ENCODE measurements around the gene SPTBN4. TPM values are rescaled to one million over a fixed set of nuclear protein-coding genes. Genes with fewer than 3 reads are reported as not detected.
A peak's percentile ranks its signal among the peaks of the same experiment; 100 is the strongest.

The SPTBN4 gene
- total and polyA plus RNA-seq, 2 experiments from 2014 or later, result 0.32 to 5.5 TPM

GRCh38 chr19:40465557-40466218 lies 1.1 kb upstream of the SPTBN4 start, which contains the start of gene BLVRB:
Gene BLVRB (minus strand): TSS chr19:40465745. CDS start chr19:40465688, 57 bp downstream.
- Histone ChIP-seq H3K27ac (no peak within 1 kb of the TSS), H3K36me3 (no peaks in the 10 kb centered on the region)

GRCh38 chr19:40466219-40466984 lies 399 bp upstream of the SPTBN4 start:
- H3K27ac ChIP-seq, result no peak overlapping the region
- H3K36me3 ChIP-seq, result no peaks in the 10 kb centered on the region
- no peak for DNase-seq (ENCODE audit: low read depth in 1 of 2, low spot score in 1 of 2)
- peaks cover 5% of the 10 kb centered on the region for H3K4me1 ChIP-seq (ENCODE audit: low read depth)
- no peak for TF ChIP-seq CTCF (IDR thresholded peaks at IDR 0.05; ENCODE audit: low read depth, low read length)
- H3K27me3 ChIP-seq, result peaks cover 34% of the 10 kb centered on the region
- peak overlapping the region; percentile 19 for H3K4me3 ChIP-seq
- H3K9me3 ChIP-seq (ENCODE audit: low read depth), result no peaks in the 10 kb centered on the region

More at GRCh38 chr19:40465557-40466218, 1.1 kb upstream of the SPTBN4 start, which contains the start of gene BLVRB:
- H3K4me3 ChIP-seq, result peak within 1 kb of the TSS; percentile 53
- peak; percentile 99 to 100 for DNase-seq (ENCODE audit: low read depth in 1 of 2, low spot score in 1 of 2)
- H3K4me1 ChIP-seq (ENCODE audit: low read depth), result peaks cover 5% of the 10 kb centered on the region
- peaks cover 34% of the 10 kb centered on the region for H3K27me3 ChIP-seq
- no peak for TF ChIP-seq CTCF (IDR thresholded peaks at IDR 0.05; ENCODE audit: low read depth, low read length)
- H3K9me3 ChIP-seq (ENCODE audit: low read depth), result no peaks in the 10 kb centered on the region

- Histone ChIP-seq H3K27ac (no peak overlapping the region), H3K27me3 (peaks cover 34% of the 10 kb centered on the region), H3K9me3 (ENCODE audit: low read depth) (no peaks in the 10 kb centered on the region), H3K4me3 (no peak overlapping the region), H3K4me1 (ENCODE audit: low read depth) (peaks cover 5% of the 10 kb centered on the region), H3K36me3 (no peaks in the 10 kb centered on the region)
- no peak for TF ChIP-seq CTCF (IDR thresholded peaks at IDR 0.05; ENCODE audit: low read depth, low read length)
- no peak for DNase-seq (ENCODE audit: low read depth in 1 of 2, low spot score in 1 of 2)
Observed at GRCh38 chr19:40469011-40469410, 2.2 kb downstream of the SPTBN4 start.

- no peak for TF ChIP-seq CTCF (IDR thresholded peaks at IDR 0.05; ENCODE audit: low read depth, low read length)
- H3K9me3 ChIP-seq (ENCODE audit: low read depth), result no peaks in the 10 kb centered on the region
- no peaks in the 10 kb centered on the region for H3K36me3 ChIP-seq
- H3K27ac ChIP-seq, result no peak overlapping the region
- no peaks in the 10 kb centered on the region for H3K4me1 ChIP-seq (ENCODE audit: low read depth)
- peaks cover 34% of the 10 kb centered on the region for H3K27me3 ChIP-seq
- H3K4me3 ChIP-seq, result no peak overlapping the region
- DNase-seq (ENCODE audit: low read depth in 1 of 2, low spot score in 1 of 2), result no peak
Observed at GRCh38 chr19:40471111-40471510, 4.3 kb downstream of the SPTBN4 start.

GRCh38 chr19:40472516-40472915 lies 5.7 kb downstream of the SPTBN4 start:
- Histone ChIP-seq H3K4me3 (no peak overlapping the region), H3K27ac (no peak overlapping the region), H3K4me1 (ENCODE audit: low read depth) (no peaks in the 10 kb centered on the region), H3K27me3 (peaks cover 21% of the 10 kb centered on the region), H3K9me3 (ENCODE audit: low read depth) (no peaks in the 10 kb centered on the region), H3K36me3 (no peaks in the 10 kb centered on the region)
- DNase-seq (ENCODE audit: low read depth in 1 of 2, low spot score in 1 of 2), result no peak
- TF ChIP-seq CTCF (IDR thresholded peaks at IDR 0.05; ENCODE audit: low read depth, low read length), result no peak

All from cardiac muscle cell (in vitro differentiated cells and primary cell).